B cell (primary cell): Measurements from ENCODE around the gene PLSCR5. TPM values are rescaled to one million over a fixed set of nuclear protein-coding genes. Genes with fewer than 3 reads are reported as not detected.

Experiments
- ATAC-seq: fragments of 200-7000 bp; cut with Tn5 transposase; one replicate; pipeline ENCODE4 v1.10.0; 2021; ENCODE audit warnings: low read depth, mild to moderate bottlenecking, moderate number of reproducible peaks, moderate library complexity
- CTCF ChIA-PET: fragments of 350-600 bp; sonication (Branson Sonifier 250); formaldehyde crosslinking; loops from one replicate; lab custom pipeline; 2021; ENCODE audit warnings: antibody characterized with exemption, inconsistent platforms; lab: Charles Lee
- POLR2A ChIA-PET: fragments of 350-600 bp; sonication (Branson Sonifier 250); formaldehyde crosslinking; loops from one replicate; lab custom pipeline; 2021; ENCODE audit warnings: antibody characterized with exemption; lab: Charles Lee
- DNase-seq: peaks from one replicate; pipeline ENCODE4 v3.0.0; 2013
- H2AFZ ChIP-seq: 2 replicates; pipeline ENCODE4 v1.6.1; 2012; ENCODE audit warnings: mild to moderate bottlenecking, low read depth, low read length; ENCODE audit not compliant: insufficient read depth, poor library complexity, severe bottlenecking
- H3K27ac ChIP-seq, 2 donors: 1 replicate in 1 of 2; 2 replicates in 1 of 2; pipeline ENCODE4 v1.5.1; 2012 to 2013; ENCODE audit warnings: low read length in 2 of 2, mild to moderate bottlenecking in 2 of 2, moderate library complexity in 1 of 2
- H3K27me3 ChIP-seq, 4 experiments: fragments of 200-600 bp in 1 of 4; sonication (generic) in 1 of 4; replicated peaks in 1 of 4; 1 replicate in 2 of 4; 2 replicates in 2 of 4; pipeline versions ENCODE4 v1.6.1 to v1.7.0; 2013 to 2016; ENCODE audit warnings: low read length in 3 of 4, mild to moderate bottlenecking in 2 of 4, mixed read lengths in 1 of 4, moderate library complexity in 1 of 4; ENCODE audit not compliant: insufficient read depth in 4 of 4, control insufficient read depth in 3 of 4; ENCODE audit errors: control extremely low read depth in 1 of 4
- H3K36me3 ChIP-seq, 2 experiments: replicated peaks in 1 of 2; 1 replicate in 1 of 2; 2 replicates in 1 of 2; pipeline versions ENCODE4 v1.6.1 to v1.7.1; 2013; ENCODE audit warnings: low read length in 1 of 2; ENCODE audit not compliant: insufficient read depth in 2 of 2, control insufficient read depth in 1 of 2; ENCODE audit errors: control extremely low read depth in 1 of 2, extremely low read depth in 1 of 2
- H3K4me1 ChIP-seq, 2 donors: fragments of 200-600 bp in 1 of 2; sonication (generic) in 1 of 2; 1 replicate in 1 of 2; 2 replicates in 1 of 2; pipeline versions ENCODE4 v1.5.1 to v1.6.1; 2013 to 2017; ENCODE audit warnings: low read length in 2 of 2; ENCODE audit not compliant: control insufficient read depth in 2 of 2, insufficient read depth in 2 of 2
- H3K4me2 ChIP-seq: replicated peaks from 2 replicates; pipeline ENCODE3; 2012; ENCODE audit warnings: mild to moderate bottlenecking, low read depth, low read length; ENCODE audit not compliant: poor library complexity, severe bottlenecking
- H3K4me3 ChIP-seq, 5 experiments: fragments of 200-600 bp in 1 of 5; sonication (generic) in 1 of 5; 1 replicate in 3 of 5; 2 replicates in 2 of 5; pipeline versions ENCODE4 v1.5.1 to v1.7.0; 2011 to 2016; ENCODE audit warnings: low read length in 4 of 5, mild to moderate bottlenecking in 4 of 5, low read depth in 2 of 5, control low read depth in 1 of 5, moderate library complexity in 1 of 5; ENCODE audit not compliant: insufficient read depth in 1 of 5; ENCODE audit errors: control extremely low read depth in 1 of 5, extremely low read depth in 1 of 5
- H3K79me2 ChIP-seq: fragments of 200-600 bp; sonication (generic); one replicate; pipeline ENCODE4 v1.6.0; 2016; ENCODE audit warnings: low read length; ENCODE audit not compliant: control insufficient read depth, insufficient read depth
- H3K9ac ChIP-seq: fragments of 200-600 bp; sonication (generic); 2 replicates; pipeline ENCODE4 v1.6.1; 2017; ENCODE audit warnings: mild to moderate bottlenecking, low read length, moderate library complexity
- H3K9me3 ChIP-seq, 3 donors: one replicate each; pipeline versions ENCODE4 v1.6.1 to v1.7.1; 2013; ENCODE audit warnings: low read length in 2 of 3; ENCODE audit not compliant: control insufficient read depth in 2 of 3, insufficient read depth in 1 of 3; ENCODE audit errors: control extremely low read depth in 1 of 3
- H4K20me1 ChIP-seq: 2 replicates; pipeline ENCODE4 v1.6.0; 2012; ENCODE audit warnings: mild to moderate bottlenecking, low read length; ENCODE audit not compliant: insufficient read depth, control insufficient read depth, poor library complexity, severe bottlenecking
- H3K27ac Mint-ChIP-seq: one replicate; pipeline ENCODE4 v1.8.0; 2021; ENCODE audit warnings: mixed read lengths
- H3K27me3 Mint-ChIP-seq: one replicate; pipeline ENCODE4 v1.8.0; 2021; ENCODE audit warnings: mixed read lengths
- H3K4me1 Mint-ChIP-seq: one replicate; pipeline ENCODE4 v1.8.0; 2021; ENCODE audit warnings: mixed read lengths
- H3K4me3 Mint-ChIP-seq: one replicate; pipeline ENCODE4 v1.8.0; 2021; ENCODE audit warnings: mixed read lengths
- H3K9me3 Mint-ChIP-seq: one replicate; pipeline ENCODE4 v1.8.0; 2022; ENCODE audit warnings: mixed read lengths; ENCODE audit not compliant: insufficient read depth
- CTCF ChIP-seq: fragments of 200-600 bp; IDR thresholded peaks from one replicate; pipeline ENCODE4 v1.8.0; 2022; ENCODE audit warnings: antibody characterized with exemption, mild to moderate bottlenecking
- EZH2 ChIP-seq: IDR thresholded peaks from 2 replicates; pipeline ENCODE4 v1.6.1; 2012; ENCODE audit warnings: borderline replicate concordance, low read depth, mild to moderate bottlenecking, moderate library complexity, low read length; ENCODE audit not compliant: insufficient read depth, poor library complexity, severe bottlenecking
- WGBS: methylation state at CpG from one replicate; pipeline ENCODE4 v1.1.5; 2013; ENCODE audit warnings: missing lambda C conversion rate; ENCODE audit not compliant: insufficient coverage; 5-methylcytosine and 5-hydroxymethylcytosine counted together
- intact Hi-C: fragments of 100-400 bp; cut with micrococcal nuclease; formaldehyde crosslinking; loops from one replicate; pipeline ENCODE4 v1.10.0; 2022
- polyA plus RNA-seq: library from polyadenylated mRNA; depleted of rRNA; stranded (reverse); fragments of >200 nt; gene quantifications from 2 replicates; pipeline ENCODE4 v1.2.3, GENCODE V29; 2012
- total RNA-seq, 2 donors: library from RNA; stranded (reverse); fragments of 120-200 nt in 1 of 2; gene quantifications; 1 replicate in 1 of 2; 2 replicates in 1 of 2; pipeline versions ENCODE4 v1.2.3 to v1.2.4, GENCODE V29; 2013 to 2022

The PLSCR5 gene
- total and polyA plus RNA-seq, 2 donors (not counting 1 experiment from before 2014, with no cell fraction given), result not detected

- H3K4me3 ChIP-seq, result no peak overlapping the region
- no peaks in the 10 kb centered on the region for H3K79me2 ChIP-seq
- 49% methylated on average over 3 of the region's 4 CpGs for WGBS
- no peaks in the 10 kb centered on the region for H3K27me3 ChIP-seq
- CTCF ChIA-PET, result interaction anchor here (1.2 kb wide), 1 partner anchor 33 kb away, joined by 3 read pairs; no protein-coding TSS in a partner anchor
- no peak overlapping the region for H3K4me2 ChIP-seq
- Mint-ChIP-seq H3K27ac (no peak overlapping the region), H3K4me1 (no peaks in the 10 kb centered on the region), H3K9me3 (no peaks in the 10 kb centered on the region), H3K4me3 (no peak overlapping the region), H3K27me3 (peaks cover 3% of the 10 kb centered on the region)
- H3K36me3 ChIP-seq, result no peaks in the 10 kb centered on the region
- H3K4me1 ChIP-seq, result no peaks in the 10 kb centered on the region
- H3K27ac ChIP-seq, result no peak overlapping the region
- no peak for TF ChIP-seq CTCF
- no peak for TF ChIP-seq EZH2
- POLR2A ChIA-PET, result no interaction called here
- DNase-seq (no peak), ATAC-seq (no peak)
- H3K9me3 ChIP-seq, result peaks cover 0 to 1% (median 0%) of the 10 kb centered on the region in 3 donors
- no peak overlapping the region for H2AFZ ChIP-seq
- H3K9ac ChIP-seq, result no peak overlapping the region
- intact Hi-C loops, result no loop called here
- no peaks in the 10 kb centered on the region for H4K20me1 ChIP-seq
These were observed 47.4 kb downstream of the PLSCR5 start for GRCh38 chr3:146557745-146558144.

- WGBS, result 100% methylated on average over 2 of the region's 3 CpGs
- no peak overlapping the region for H3K27ac Mint-ChIP-seq
- peaks cover 3% of the 10 kb centered on the region for H3K4me1 Mint-ChIP-seq
- no peaks in the 10 kb centered on the region for H3K36me3 ChIP-seq
- DNase-seq (no peak), ATAC-seq (no peak)
- no peak overlapping the region for H2AFZ ChIP-seq
- H3K27ac ChIP-seq, result no peak overlapping the region
- ChIA-PET CTCF (no interaction called here), POLR2A (no interaction called here)
- no peak overlapping the region for H3K9ac ChIP-seq
- no peaks in the 10 kb centered on the region for H3K27me3 Mint-ChIP-seq
- no peak overlapping the region for H3K4me2 ChIP-seq
- no peak overlapping the region for H3K4me3 Mint-ChIP-seq
- no peaks in the 10 kb centered on the region for H3K27me3 ChIP-seq
- TF ChIP-seq CTCF (no peak), EZH2 (no peak)
- H3K79me2 ChIP-seq, result no peaks in the 10 kb centered on the region
- H3K4me1 ChIP-seq, result no peaks in the 10 kb centered on the region
- H3K4me3 ChIP-seq, result no peak overlapping the region
- H4K20me1 ChIP-seq, result no peaks in the 10 kb centered on the region
- intact Hi-C loops, result no loop called here
- no peaks in the 10 kb centered on the region for H3K9me3 Mint-ChIP-seq
- no peaks in the 10 kb centered on the region for H3K9me3 ChIP-seq
These were observed 49.8 kb downstream of the PLSCR5 start for GRCh38 chr3:146555311-146555710.
